ENCODE data around the gene ATRIP. TPM values are rescaled to one million over a fixed set of nuclear protein-coding genes. Genes with fewer than 3 reads are reported as not detected.
A peak's percentile ranks its signal among the peaks of the same experiment; 100 is the strongest.

The ATRIP gene
- total RNA-seq (6.7 TPM), polyA plus RNA-seq (ENCODE audit: insufficient read depth, low read depth, low replicate concordance) (5.4 TPM)
- long read RNA-seq, donor 1, result 0 reads
- long read RNA-seq, donor 2, partial matches to known transcripts, result 0 of 1 reads
- long read RNA-seq, donor 2, other reads (novel, unspliced or antisense), result 0 of 1 reads
- long read RNA-seq, donor 3, full-length matches to known transcripts, result 3 of 3 reads
- long read RNA-seq, donor 3, partial matches to known transcripts, result 0 of 3 reads
- long read RNA-seq, donor 3, other reads (novel, unspliced or antisense), result 0 of 3 reads
- long read RNA-seq, donor 4, result 0 reads
- long read RNA-seq, donor 5, result 0 reads
- long read RNA-seq, donor 6, result 0 reads
- long read RNA-seq, donor 7, full-length matches to known transcripts, result 7 of 14 reads
- long read RNA-seq, donor 7, partial matches to known transcripts, result 3 of 14 reads
- long read RNA-seq, donor 7, other reads (novel, unspliced or antisense), result 4 of 14 reads
- long read RNA-seq, donor 8, result 0 reads
- long read RNA-seq, donor 9, result 0 reads
- long read RNA-seq, donor 10, result 0 reads

- FAIRE-seq (no peak), DNase-seq (peak; percentile 91 to 97 (median 94))
- Histone ChIP-seq H3K27me3 (ENCODE audit: control insufficient read depth, insufficient read depth, low read length) (no peaks in the 10 kb centered on the region), H3K36me3 (ENCODE audit: control insufficient read depth in 2 of 3, insufficient read depth in 3 of 3, low read length in 3 of 3) (peaks cover 2 to 9% (median 4%) of the 10 kb centered on the region in 3 donors), H3K4me1 (ENCODE audit: control insufficient read depth in 2 of 3, insufficient read depth in 2 of 3, low read depth in 1 of 3, low read length in 3 of 3) (peaks cover 4 to 15% (median 9%) of the 10 kb centered on the region in 3 donors), H3K4me3 (ENCODE audit: low read length in 3 of 3) (peak within 1 kb of the TSS; percentile 72 to 85 (median 80)), H3K27ac (ENCODE audit: low read depth in 2 of 2, low read length in 2 of 2) (peak within 1 kb of the TSS; percentile 35 to 80), H3K9ac (ENCODE audit: low read length in 3 of 3) (peak within 1 kb of the TSS; percentile 44 to 82 (median 82)), H3K9me3 (ENCODE audit: control insufficient read depth in 2 of 3, insufficient read depth in 1 of 3, low read length in 3 of 3) (no peaks in the 10 kb centered on the region)
- intact Hi-C loops (cut with DNase I), result no loop called here
- TF ChIP-seq, protein P1, sequence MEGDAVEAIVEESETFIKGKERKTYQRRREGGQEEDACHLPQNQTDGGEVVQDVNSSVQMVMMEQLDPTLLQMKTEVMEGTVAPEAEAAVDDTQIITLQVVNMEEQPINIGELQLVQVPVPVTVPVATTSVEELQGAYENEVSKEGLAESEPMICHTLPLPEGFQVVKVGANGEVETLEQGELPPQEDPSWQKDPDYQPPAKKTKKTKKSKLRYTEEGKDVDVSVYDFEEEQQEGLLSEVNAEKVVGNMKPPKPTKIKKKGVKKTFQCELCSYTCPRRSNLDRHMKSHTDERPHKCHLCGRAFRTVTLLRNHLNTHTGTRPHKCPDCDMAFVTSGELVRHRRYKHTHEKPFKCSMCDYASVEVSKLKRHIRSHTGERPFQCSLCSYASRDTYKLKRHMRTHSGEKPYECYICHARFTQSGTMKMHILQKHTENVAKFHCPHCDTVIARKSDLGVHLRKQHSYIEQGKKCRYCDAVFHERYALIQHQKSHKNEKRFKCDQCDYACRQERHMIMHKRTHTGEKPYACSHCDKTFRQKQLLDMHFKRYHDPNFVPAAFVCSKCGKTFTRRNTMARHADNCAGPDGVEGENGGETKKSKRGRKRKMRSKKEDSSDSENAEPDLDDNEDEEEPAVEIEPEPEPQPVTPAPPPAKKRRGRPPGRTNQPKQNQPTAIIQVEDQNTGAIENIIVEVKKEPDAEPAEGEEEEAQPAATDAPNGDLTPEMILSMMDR (IDR thresholded peaks at IDR 0.05; ENCODE audit: borderline replicate concordance, extremely low read depth, insufficient read depth), result no peak
These were observed at the start of gene ATRIP for GRCh38 chr3:48446425-48447193. TSS of gene ATRIP (plus strand) at chr3:48446737. CDS start at chr3:48446846, 109 bp downstream.

DNA sequence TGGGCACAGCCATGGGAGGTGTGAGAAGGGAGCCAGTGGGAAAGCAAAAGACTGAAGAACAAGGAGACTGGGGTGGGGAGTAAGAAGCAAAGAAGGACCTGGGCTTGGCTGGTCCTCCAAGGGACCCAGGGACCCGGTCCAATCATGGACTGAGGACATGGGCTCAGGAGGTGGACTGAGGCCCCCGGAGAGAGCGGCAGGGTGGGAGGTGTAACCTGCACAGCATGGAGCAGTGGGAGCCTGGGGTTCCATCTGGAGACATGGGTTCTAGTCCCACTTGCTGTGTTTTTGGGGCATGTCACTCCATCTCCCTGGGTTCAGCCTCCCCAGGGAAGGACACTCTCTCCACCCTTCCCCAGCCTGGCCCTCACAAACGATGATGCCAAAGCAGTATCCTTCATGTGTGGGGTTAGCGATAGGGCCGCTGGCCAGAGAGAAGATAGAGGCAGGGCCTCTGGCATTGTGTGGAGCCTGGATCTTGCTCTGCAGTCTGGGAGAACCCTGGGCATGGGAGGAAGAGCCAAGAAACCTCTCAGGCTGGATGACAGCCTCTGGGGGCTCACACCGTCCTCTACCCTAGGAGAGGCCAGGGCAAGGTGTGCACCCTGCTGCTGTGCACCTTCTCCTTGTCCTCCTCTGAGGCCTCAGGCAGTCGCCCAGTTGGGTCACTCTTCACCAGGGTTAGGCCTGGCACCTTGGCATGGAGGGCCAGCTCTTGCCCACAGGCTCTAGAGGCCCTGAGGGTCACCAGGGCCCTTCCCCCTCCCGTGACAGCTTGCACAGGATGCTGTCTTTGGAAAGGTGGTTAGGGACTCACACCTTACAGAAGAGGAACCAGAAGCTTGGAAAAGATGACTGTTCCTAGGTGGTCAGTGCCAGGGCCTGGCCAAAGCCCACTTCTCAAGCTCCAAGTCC, 48.5 kb upstream of the ATRIP start:
- Histone ChIP-seq H3K9ac (ENCODE audit: low read length in 3 of 3) (no peak overlapping the region), H3K4me1 (ENCODE audit: control insufficient read depth in 2 of 3, insufficient read depth in 2 of 3, low read depth in 1 of 3, low read length in 3 of 3) (peaks cover 0 to 5% (median 3%) of the 10 kb centered on the region in 3 donors), H3K36me3 (ENCODE audit: control insufficient read depth in 2 of 3, insufficient read depth in 3 of 3, low read length in 3 of 3) (peaks cover 0 to 2% (median 0%) of the 10 kb centered on the region in 3 donors), H3K27ac (ENCODE audit: low read depth in 2 of 2, low read length in 2 of 2) (no peak overlapping the region), H3K4me3 (ENCODE audit: low read length in 3 of 3) (no peak overlapping the region), H3K9me3 (ENCODE audit: control insufficient read depth in 2 of 3, insufficient read depth in 1 of 3, low read length in 3 of 3) (no peaks in the 10 kb centered on the region), H3K27me3 (ENCODE audit: control insufficient read depth, insufficient read depth, low read length) (no peaks in the 10 kb centered on the region)
- intact Hi-C loops (cut with DNase I), result no loop called here
- TF ChIP-seq, protein P1 (IDR thresholded peaks at IDR 0.05; ENCODE audit: borderline replicate concordance, extremely low read depth, insufficient read depth), result no peak
- no peak for FAIRE-seq
- DNase-seq, result peak in 2 of 5 donors; percentile 26 to 50

- TF ChIP-seq, protein P1 (IDR thresholded peaks at IDR 0.05; ENCODE audit: borderline replicate concordance, extremely low read depth, insufficient read depth), result no peak
- no peak overlapping the region for H3K27ac ChIP-seq (ENCODE audit: low read depth in 2 of 2, low read length in 2 of 2)
- peaks cover 0 to 3% (median 0%) of the 10 kb centered on the region in 3 donors for H3K36me3 ChIP-seq (ENCODE audit: control insufficient read depth in 2 of 3, insufficient read depth in 3 of 3, low read length in 3 of 3)
- no peak overlapping the region for H3K9ac ChIP-seq (ENCODE audit: low read length in 3 of 3)
- no peak overlapping the region for H3K4me3 ChIP-seq (ENCODE audit: low read length in 3 of 3)
- H3K4me1 ChIP-seq (ENCODE audit: control insufficient read depth in 2 of 3, insufficient read depth in 2 of 3, low read depth in 1 of 3, low read length in 3 of 3), result peaks cover 0 to 5% (median 3%) of the 10 kb centered on the region in 3 donors
- intact Hi-C loops (cut with DNase I), result no loop called here
- no peaks in the 10 kb centered on the region for H3K9me3 ChIP-seq (ENCODE audit: control insufficient read depth in 2 of 3, insufficient read depth in 1 of 3, low read length in 3 of 3)
- FAIRE-seq, result no peak
- peak in 2 of 5 donors; percentile 39 to 67 for DNase-seq
- no peaks in the 10 kb centered on the region for H3K27me3 ChIP-seq (ENCODE audit: control insufficient read depth, insufficient read depth, low read length)
These were observed 47.7 kb upstream of the ATRIP start for GRCh38 chr3:48398701-48399386.
